ENCODE data around the gene UGCG.

- TF ChIP-seq EZH2 (IDR thresholded peaks at IDR 0.05; ENCODE audit: insufficient read depth, poor library complexity, severe bottlenecking), result no peak
- no peak for TF ChIP-seq EZH2phosphoT487 (IDR thresholded peaks at IDR 0.05; ENCODE audit: insufficient read depth, low read depth)
These were observed 8.3 kb downstream of the UGCG start for GRCh38 chr9:111904891-111905291.
